HG02798 (cell line): ENCODE measurements around the gene DUSP19.

Experiments used
- ATAC-seq: cut with Tn5 transposase; IDR thresholded peaks from one replicate; pipeline ENCODE4 v1.9.1; 2021; ENCODE audit warnings: mild to moderate bottlenecking; ENCODE audit not compliant: unreplicated experiment, poor library complexity

The DUSP19 gene

GRCh38 chr2:183060571-183061231 lies 17.8 kb upstream of the DUSP19 start:
- no peak for ATAC-seq

DNA sequence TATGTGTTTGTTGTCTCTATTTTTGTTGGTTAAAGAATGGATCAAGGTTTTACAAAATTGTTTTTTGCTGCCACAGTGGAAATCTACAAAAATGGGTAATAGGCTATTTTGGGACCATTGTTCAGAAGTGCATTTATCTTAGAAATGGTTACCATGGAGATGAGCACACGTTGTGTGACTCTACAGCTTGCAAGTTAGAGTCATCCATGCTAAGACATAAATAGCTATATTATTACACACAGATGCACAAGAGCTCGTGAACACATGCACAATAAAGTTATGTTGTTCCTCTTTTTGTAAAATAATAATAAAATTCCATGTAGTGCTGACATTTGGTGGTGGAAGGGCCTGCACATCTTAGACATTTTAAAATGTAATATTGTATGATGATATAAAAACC lies 15.5 kb upstream of the DUSP19 start:
- ATAC-seq, result no peak

- ATAC-seq, result no peak
Observed at GRCh38 chr2:183068561-183068960, 10.0 kb upstream of the DUSP19 start.

DNA sequence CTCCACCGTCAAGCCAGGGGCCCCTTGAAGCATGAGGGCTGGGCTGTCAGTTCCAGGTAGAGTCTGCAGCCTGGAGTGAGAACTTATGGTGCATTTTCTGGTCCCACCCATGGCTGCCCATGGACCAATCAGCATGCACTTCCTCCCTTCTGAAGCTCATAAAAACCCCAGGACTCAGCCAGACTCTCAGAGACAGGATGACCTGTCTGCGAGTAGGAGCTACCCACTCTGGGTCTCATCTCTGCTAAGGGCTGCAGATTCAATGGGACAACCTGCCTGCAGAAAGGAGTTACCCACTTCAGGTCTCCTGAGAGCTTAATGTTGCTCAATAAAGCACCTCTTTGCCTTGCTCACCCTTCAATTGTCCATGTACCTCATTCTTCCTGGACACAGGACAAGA lies 9.4 kb upstream of the DUSP19 start:
- ATAC-seq, result no peak

GRCh38 chr2:183070942-183071844 lies 7.4 kb upstream of the DUSP19 start:
- no peak for ATAC-seq

DNA sequence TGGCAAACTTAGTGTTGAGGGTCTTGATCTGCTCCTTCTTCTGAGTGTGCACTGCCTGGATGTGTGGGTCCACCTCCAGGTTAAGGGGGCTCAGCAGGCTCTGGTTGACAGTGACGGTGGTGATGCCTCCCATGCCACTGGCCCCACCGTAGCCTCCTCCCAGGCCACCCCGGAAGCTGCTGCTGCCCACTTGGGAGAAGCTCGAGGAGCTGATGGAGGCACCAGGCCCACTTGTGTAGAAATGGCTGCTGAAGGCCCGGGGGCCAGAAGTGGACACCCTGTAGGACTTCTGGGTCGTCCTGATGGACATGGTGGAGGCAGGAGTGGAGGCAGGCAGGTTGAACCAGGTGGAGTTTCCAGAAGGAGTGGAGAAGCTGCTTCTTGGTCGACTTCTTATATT lies 6.4 kb upstream of the DUSP19 start:
- ATAC-seq, result no peak

DNA sequence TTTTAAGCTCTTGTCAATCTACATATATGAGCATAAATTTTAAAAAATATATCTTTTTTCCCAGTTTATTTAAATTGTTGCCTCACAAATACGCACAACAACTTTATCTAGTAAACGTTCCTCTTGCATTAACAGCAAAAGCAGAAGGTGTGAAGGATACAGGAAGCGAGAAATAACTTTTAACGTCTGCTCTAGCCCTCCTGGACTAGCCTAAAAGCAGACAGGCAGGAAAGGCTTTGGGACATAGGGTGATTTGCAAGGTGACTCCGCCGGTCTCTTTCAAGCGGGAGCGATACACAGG lies 434 bp upstream of the DUSP19 start:
- no peak for ATAC-seq

DNA sequence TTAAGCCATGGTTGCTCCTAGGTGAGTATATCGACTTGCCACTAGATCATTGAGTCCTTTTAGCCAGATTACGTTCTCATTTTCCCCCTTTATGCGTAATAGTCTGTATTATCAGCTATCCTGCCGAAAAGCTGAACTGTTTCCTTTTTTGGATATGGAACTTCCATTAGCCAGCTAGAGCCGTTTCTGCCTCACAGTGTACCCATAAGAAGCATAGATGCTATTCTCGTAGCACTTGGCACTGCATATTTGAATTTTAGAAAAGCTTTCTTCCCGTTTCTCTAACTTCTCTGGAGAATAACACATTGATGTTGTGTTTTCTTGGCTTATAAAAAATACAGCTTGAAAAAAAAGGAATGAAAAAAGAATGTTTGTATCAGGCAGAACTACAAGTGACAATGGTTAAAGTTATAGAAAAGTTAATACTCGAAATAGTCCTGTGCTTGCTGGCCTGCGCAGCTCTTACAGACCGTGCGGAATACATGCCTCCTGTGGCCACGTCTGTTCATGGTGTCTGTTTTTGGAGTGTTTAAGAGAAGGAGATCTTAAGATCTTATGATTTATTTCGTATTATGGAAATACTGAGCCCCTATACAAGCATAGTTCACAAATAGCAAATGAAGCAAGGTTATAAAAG lies 710 bp downstream of the DUSP19 start:
- peak; percentile 21 for ATAC-seq

DNA sequence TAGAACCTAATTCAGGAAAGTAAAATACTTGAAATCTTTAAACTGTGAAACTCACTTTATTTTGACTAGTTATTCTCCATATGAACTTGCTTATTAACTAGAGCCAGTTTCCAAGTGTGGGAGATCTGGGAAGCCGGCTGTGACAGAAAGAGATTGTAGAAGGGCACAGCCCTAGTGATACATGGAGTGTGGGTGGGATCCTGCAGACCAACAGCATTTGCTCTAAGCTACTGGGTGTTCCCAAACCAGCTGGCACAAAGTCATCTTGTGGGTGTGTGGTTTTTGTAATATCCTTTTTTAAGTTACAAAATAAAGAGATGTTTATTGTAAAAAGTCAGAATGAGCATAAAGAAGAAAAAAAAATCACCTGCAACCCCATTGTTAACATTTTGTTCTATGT lies 3.4 kb downstream of the DUSP19 start:
- ATAC-seq, result no peak

GRCh38 chr2:183088061-183088460 lies 9.5 kb downstream of the DUSP19 start:
- no peak for ATAC-seq

DNA sequence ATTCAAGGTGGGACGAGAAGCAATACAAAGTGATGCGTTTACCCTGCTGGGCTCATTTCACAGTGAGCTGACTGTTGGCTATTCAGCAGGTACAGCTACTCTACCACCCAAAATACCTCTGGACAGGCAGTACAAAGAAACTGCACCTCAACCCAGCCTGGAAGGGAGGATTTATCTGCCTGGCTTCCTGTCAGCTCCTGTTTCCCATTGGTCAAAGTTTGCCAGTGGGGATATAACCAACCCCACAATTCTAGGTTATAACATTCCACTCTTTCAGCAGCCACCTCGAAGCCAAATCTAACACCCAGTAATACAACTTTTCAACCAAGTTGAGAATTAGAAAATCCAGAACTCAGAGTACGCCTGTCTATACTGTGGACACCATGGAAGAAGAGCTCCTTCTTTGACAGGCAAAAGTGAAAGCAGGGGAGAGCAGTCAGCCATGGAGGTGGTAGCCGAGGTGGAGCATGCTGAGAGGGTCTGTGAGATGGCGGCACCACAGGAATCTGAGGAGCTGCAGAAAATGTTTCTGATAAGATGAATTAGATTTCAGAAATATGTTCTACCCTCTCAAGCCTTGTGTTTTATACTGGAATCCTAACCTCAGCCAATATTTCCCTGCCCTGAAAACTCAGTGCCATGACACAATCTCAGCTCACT lies 10.8 kb downstream of the DUSP19 start:
- peak; percentile 82 for ATAC-seq

DNA sequence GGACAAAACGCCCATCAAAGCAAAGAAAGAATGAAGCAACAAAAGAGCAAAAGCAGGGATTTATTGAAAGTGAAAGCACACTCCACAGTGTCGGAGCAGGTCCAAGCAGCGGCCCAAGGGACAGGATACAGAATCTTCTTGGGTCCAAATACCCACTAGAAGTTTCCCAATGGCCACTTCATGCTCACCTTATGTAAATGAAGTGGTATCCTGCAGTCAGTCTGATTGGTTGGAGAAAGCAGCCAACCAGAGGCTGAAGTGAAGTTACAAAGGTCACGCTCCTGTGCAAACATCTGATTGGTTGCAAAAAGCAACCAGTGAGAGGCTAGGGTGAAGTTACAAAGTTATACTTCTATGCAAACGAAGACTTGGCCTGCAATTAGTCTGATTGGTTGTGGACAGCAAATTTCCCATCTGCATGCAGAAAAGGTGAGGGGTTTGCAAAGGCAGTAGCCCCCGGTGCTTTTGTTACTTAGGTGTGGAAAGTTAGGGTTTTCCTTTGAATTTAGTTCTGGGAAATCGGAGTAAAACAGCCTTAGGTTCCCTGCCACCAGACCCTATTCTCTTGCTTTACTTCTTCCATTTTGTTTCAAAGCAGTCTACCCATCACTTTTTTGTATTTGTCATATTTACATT lies 12.9 kb downstream of the DUSP19 start:
- ATAC-seq, result no peak

GRCh38 chr2:183091954-183092345 lies 13.4 kb downstream of the DUSP19 start:
- no peak for ATAC-seq

- peak; percentile 63 for ATAC-seq
Observed at GRCh38 chr2:183093857-183094657, 15.5 kb downstream of the DUSP19 start.

GRCh38 chr2:183105402-183106134 lies 27.0 kb downstream of the DUSP19 start:
- no peak for ATAC-seq

- no peak for ATAC-seq
Observed at GRCh38 chr2:183112577-183112976, 34.0 kb downstream of the DUSP19 start.

DNA sequence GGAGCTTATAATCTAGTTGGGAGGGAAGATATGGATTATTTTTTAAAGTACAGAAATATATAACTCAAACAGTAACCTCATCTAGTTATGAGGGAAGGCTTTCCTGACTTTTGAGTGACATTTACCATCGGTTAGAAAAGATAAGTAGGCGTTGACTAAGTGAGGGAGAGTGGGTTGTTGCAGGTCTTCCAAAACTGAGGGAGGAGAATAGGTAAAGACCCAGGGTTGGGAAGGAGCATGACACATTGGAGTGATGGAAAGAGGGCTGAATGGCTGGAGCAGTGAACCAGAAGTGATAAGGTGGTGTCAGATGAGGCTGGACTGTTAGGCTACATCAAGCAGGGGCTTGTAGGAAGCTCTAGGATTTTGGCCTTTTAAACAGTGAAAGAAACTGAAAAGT lies 35.1 kb downstream of the DUSP19 start:
- ATAC-seq, result no peak

DNA sequence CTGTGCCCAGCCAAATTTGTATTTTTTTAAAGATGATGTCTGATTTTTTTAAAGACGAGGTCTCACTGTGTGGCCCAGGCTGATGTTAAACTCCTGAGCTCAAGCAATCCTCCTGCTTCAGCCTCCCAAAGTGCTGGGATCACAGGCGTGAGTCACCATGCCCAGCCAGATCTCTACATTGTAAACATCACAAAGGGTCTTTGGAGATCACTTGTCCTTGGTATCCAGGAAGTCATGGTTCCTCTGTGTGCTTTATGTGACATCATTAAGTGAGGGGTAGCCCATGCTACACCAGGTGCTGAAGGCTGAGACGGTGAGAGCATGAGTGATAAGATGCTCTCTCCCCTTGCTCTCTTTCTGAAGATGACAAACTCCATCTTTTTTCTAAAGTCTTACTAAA lies 38.7 kb downstream of the DUSP19 start:
- no peak for ATAC-seq
